SK-N-SH (cell line): ENCODE data around the gene SKP2. TPM values are rescaled to one million over a fixed set of nuclear protein-coding genes. Genes with fewer than 3 reads are reported as not detected.

Experiments
- CTCF ChIA-PET: fragments of 300-600, 350-600 bp; formaldehyde crosslinking; extraction: SDS; loops from one replicate; lab custom pipeline; 2021; lab: Yijun Ruan, JAX
- POLR2A ChIA-PET: fragments of 350-600 bp; sonication (Branson Sonifier 250); formaldehyde crosslinking; extraction: SDS; loops from one replicate; lab custom pipeline; 2020; ENCODE audit warnings: antibody characterized with exemption, inconsistent platforms; lab: Yijun Ruan, JAX
- DNase-seq: peaks from one replicate; pipeline ENCODE4 v3.0.0; 2012
- H2AFZ ChIP-seq: fragments of 200-600 bp; sonication (generic); 2 replicates; pipeline ENCODE4 v1.8.1; 2016; ENCODE audit warnings: antibody characterized with exemption, mild to moderate bottlenecking, low read depth
- H3F3A ChIP-seq: fragments of 200-600 bp; sonication (generic); replicated peaks from 2 replicates; pipeline ENCODE3; 2016; ENCODE audit warnings: antibody characterized with exemption, mild to moderate bottlenecking; ENCODE audit not compliant: insufficient read depth
- H3K27ac ChIP-seq, 2 experiments: fragments of 200-500 bp in 1 of 2; fragments of 200-600 bp in 1 of 2; sonication (Bioruptor generic) in 1 of 2; sonication (generic), shearing (Covaris generic) in 1 of 2; 2 replicates each; pipeline versions ENCODE4 v1.5.1 to v1.6.1; 2014 to 2016; ENCODE audit warnings: low read depth in 2 of 2, inconsistent platforms in 1 of 2, low read length in 1 of 2, mild to moderate bottlenecking in 1 of 2, mixed read lengths in 1 of 2
- H3K27me3 ChIP-seq: fragments of 200-600 bp; sonication (generic), shearing (Covaris generic); 2 replicates; pipeline ENCODE4 v1.6.1; 2016; ENCODE audit warnings: mixed run types; ENCODE audit not compliant: insufficient read depth
- H3K36me3 ChIP-seq, 2 experiments: fragments of 200-500 bp in 1 of 2; fragments of 200-600 bp in 1 of 2; sonication (Bioruptor generic) in 1 of 2; sonication (generic) in 1 of 2; replicated peaks in 1 of 2; 2 replicates each; pipeline versions ENCODE3 to v1.5.1; 2014 to 2016; ENCODE audit warnings: low read length in 1 of 2, mild to moderate bottlenecking in 1 of 2; ENCODE audit not compliant: insufficient read depth in 2 of 2, control insufficient read depth in 1 of 2
- H3K4me1 ChIP-seq, 2 experiments: fragments of 200-500 bp in 1 of 2; fragments of 200-600 bp in 1 of 2; sonication (Bioruptor generic) in 1 of 2; sonication (generic), shearing (Covaris generic) in 1 of 2; 2 replicates each; pipeline versions ENCODE4 v1.5.1 to v1.6.1; 2014 to 2016; ENCODE audit warnings: low read depth in 1 of 2, low read length in 1 of 2, mixed run types in 1 of 2; ENCODE audit not compliant: insufficient read depth in 2 of 2, control insufficient read depth in 1 of 2
- H3K4me2 ChIP-seq: fragments of 200-600 bp; sonication (generic), shearing (Covaris generic); 2 replicates; pipeline ENCODE4 v1.6.1; 2017; ENCODE audit warnings: mixed run types
- H3K4me3 ChIP-seq, 2 experiments: fragments of 200-500 bp in 1 of 2; fragments of 200-600 bp in 1 of 2; sonication (Bioruptor generic) in 1 of 2; sonication (generic), shearing (Covaris generic) in 1 of 2; 2 replicates each; pipeline versions ENCODE4 v1.5.1 to v1.8.1; 2014 to 2016; ENCODE audit warnings: low read depth in 2 of 2, inconsistent platforms in 1 of 2, low read length in 1 of 2, mild to moderate bottlenecking in 1 of 2, mixed read lengths in 1 of 2, moderate library complexity in 1 of 2
- H3K79me2 ChIP-seq: fragments of 200-600 bp; sonication (generic); 2 replicates; pipeline ENCODE4 v1.8.1; 2017; ENCODE audit warnings: mild to moderate bottlenecking; ENCODE audit not compliant: insufficient read depth
- H3K9ac ChIP-seq: fragments of 200-600 bp; sonication (generic); 2 replicates; pipeline ENCODE4 v1.6.1; 2017; ENCODE audit warnings: mixed run types
- H3K9me2 ChIP-seq: fragments of 200-600 bp; sonication (generic); 2 replicates; pipeline ENCODE4 v1.6.1; 2017; ENCODE audit warnings: mixed run types
- H3K9me3 ChIP-seq: fragments of 200-600 bp; sonication (generic); 2 replicates; pipeline ENCODE4 v1.6.1; 2017; ENCODE audit warnings: mixed run types, mild to moderate bottlenecking, moderate library complexity
- H4K20me1 ChIP-seq: fragments of 200-600 bp; sonication (generic); 2 replicates; pipeline ENCODE4 v1.6.1; 2017; ENCODE audit warnings: mild to moderate bottlenecking, mixed run types; ENCODE audit not compliant: insufficient read depth
- CHD2 ChIP-seq: fragments of 150-350 bp; IDR thresholded peaks from 2 replicates; pipeline ENCODE4 v1.6.1; 2018; ENCODE audit warnings: low read length; ENCODE audit not compliant: partially characterized antibody
- CTCF ChIP-seq: fragments of 200-600 bp; sonication (generic); IDR thresholded peaks from 2 replicates; pipeline ENCODE4 v1.6.1; 2017; ENCODE audit warnings: antibody characterized with exemption, mild to moderate bottlenecking, moderate library complexity
- FOSL2 ChIP-seq: IDR thresholded peaks from 2 replicates; pipeline ENCODE4 v1.4.0; 2012; ENCODE audit warnings: low read depth, mild to moderate bottlenecking, moderate library complexity, borderline replicate concordance
- FOXJ3 ChIP-seq: sonication (generic); formaldehyde crosslinking; IDR thresholded peaks from 2 replicates; pipeline ENCODE4 v1.5.1; 2020; ENCODE audit warnings: mild to moderate bottlenecking, missing genetic modification reagents
- FOXM1 ChIP-seq: IDR thresholded peaks from 2 replicates; pipeline ENCODE4 v1.4.0; 2012; ENCODE audit warnings: low read depth, mild to moderate bottlenecking
- MEF2A ChIP-seq: IDR thresholded peaks from 2 replicates; pipeline ENCODE4 v1.4.0; 2012; ENCODE audit warnings: low read depth, borderline replicate concordance
- MXI1 ChIP-seq: IDR thresholded peaks from 2 replicates; pipeline ENCODE4 v1.6.1; 2012; ENCODE audit warnings: mild to moderate bottlenecking, low read depth, low read length, improper control_type of control experiment
- NRF1 ChIP-seq: IDR thresholded peaks from 2 replicates; pipeline ENCODE4 v1.6.1; 2012; ENCODE audit warnings: low read depth, mild to moderate bottlenecking, low read length
- PBX3 ChIP-seq: IDR thresholded peaks from 2 replicates; pipeline ENCODE4; 2012
- POLR2AphosphoS5 ChIP-seq: IDR thresholded peaks from 2 replicates; pipeline ENCODE4 v1.6.1; 2012; ENCODE audit warnings: low read depth, low read length
- REST ChIP-seq: IDR thresholded peaks from 2 replicates; pipeline ENCODE4 v1.6.1; 2012; ENCODE audit warnings: mild to moderate bottlenecking, low read depth, low read length, moderate library complexity
- RFX5 ChIP-seq: IDR thresholded peaks from 2 replicates; pipeline ENCODE4 v1.6.1; 2012; ENCODE audit warnings: mild to moderate bottlenecking, improper control_type of control experiment, low read length
- RXRA ChIP-seq: IDR thresholded peaks from 2 replicates; pipeline ENCODE4 v1.4.0; 2012; ENCODE audit warnings: low read depth, mild to moderate bottlenecking, borderline replicate concordance
- SMC3 ChIP-seq: IDR thresholded peaks from 2 replicates; pipeline ENCODE4 v1.6.1; 2012; ENCODE audit warnings: low read depth, low read length, improper control_type of control experiment
- TCF12 ChIP-seq: IDR thresholded peaks from 2 replicates; pipeline ENCODE4 v1.4.0; 2012
- TEAD4 ChIP-seq: IDR thresholded peaks from 2 replicates; pipeline ENCODE4 v1.4.0; 2012; ENCODE audit warnings: mild to moderate bottlenecking, borderline replicate concordance; ENCODE audit not compliant: insufficient read depth
- USF2 ChIP-seq: fragments of 150-350 bp; IDR thresholded peaks from 2 replicates; pipeline ENCODE4 v1.6.1; 2017; ENCODE audit warnings: antibody characterized with exemption, low read length, low read depth, borderline replicate concordance
- YY1 ChIP-seq: IDR thresholded peaks from 2 replicates; pipeline ENCODE4 v1.4.0; 2012; ENCODE audit warnings: low read depth, mild to moderate bottlenecking
- WGBS: methylation state at CpG from one replicate; pipeline ENCODE4 v1.1.6; 2017; ENCODE audit warnings: low lambda C conversion rate; 5-methylcytosine and 5-hydroxymethylcytosine counted together
- polyA plus RNA-seq, 3 experiments: library from polyadenylated mRNA; depleted of rRNA; stranded (reverse); fragments of >200 nt; gene quantifications; 2 replicates each; pipeline ENCODE4 v1.2.3, GENCODE V29; 2012

The SKP2 gene
- polyA plus RNA-seq, 1 of the 3 experiments (the other 2 are of a cell fraction) = 12.4 TPM

DNA sequence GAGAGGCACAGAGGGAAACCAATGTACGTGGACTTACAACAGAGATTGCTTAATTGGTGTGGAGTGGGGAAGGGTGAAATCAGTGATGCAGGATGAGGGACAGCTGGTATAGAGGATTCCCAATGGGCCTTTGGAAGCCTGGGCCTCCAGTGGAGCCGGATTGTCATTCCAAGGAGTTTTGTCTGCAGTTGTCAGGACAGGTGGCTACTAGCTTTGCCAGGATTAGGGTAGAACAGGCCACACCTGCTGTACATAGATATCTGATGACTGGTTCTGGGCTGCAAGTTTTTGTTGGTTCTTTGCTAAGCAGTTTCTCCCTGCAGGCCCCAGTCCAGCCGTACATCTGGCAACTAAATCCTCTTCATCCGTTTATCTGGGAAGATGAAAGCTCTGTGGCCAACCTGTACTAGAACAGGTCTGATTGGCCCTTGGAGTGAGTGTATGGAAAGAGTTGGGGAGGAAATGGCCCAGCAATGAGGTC is 4.2 kb downstream of the SKP2 start:
- Histone ChIP-seq H3K9ac (no peak overlapping the region), H3K9me3 (no peaks in the 10 kb centered on the region), H3K4me1 (peaks cover 42 to 66% of the 10 kb centered on the region in 2 experiments), H4K20me1 (no peaks in the 10 kb centered on the region), H3K4me2 (no peak overlapping the region), H2AFZ (no peak overlapping the region), H3K36me3 (peaks cover 36 to 48% of the 10 kb centered on the region in 2 experiments), H3K27me3 (no peaks in the 10 kb centered on the region), H3K9me2 (no peaks in the 10 kb centered on the region), H3K27ac (peak overlapping the region in 1 of 2 experiments; percentile 99; a peak in 3 of 4 replicates), H3K79me2 (peaks cover 71% of the 10 kb centered on the region), H3K4me3 (no peak overlapping the region), H3F3A (no peaks in the 10 kb centered on the region)
- 63% methylated on average over 3 of the region's 4 CpGs for WGBS
- DNase-seq = no peak
- POLR2A ChIA-PET = no interaction called here
- CTCF ChIA-PET = interaction anchor here (1.0 to 2.1 kb wide), 3 partner anchors 10 to 85 kb away, joined by 3 to 7 read pairs (median 4); partner anchors contain the start of gene NADK2
- no peak for TF ChIP-seq TCF12
- TF ChIP-seq MXI1 = no peak
- TF ChIP-seq NRF1 = no peak
- TF ChIP-seq RFX5 = no peak
- TF ChIP-seq CHD2 = no peak
- no peak for TF ChIP-seq SMC3
- TF ChIP-seq PBX3 = no peak
- no peak for TF ChIP-seq POLR2AphosphoS5
- TF ChIP-seq FOXM1 = no peak
- no peak for TF ChIP-seq RXRA
- TF ChIP-seq TEAD4 = no peak
- TF ChIP-seq YY1 = no peak
- no peak for TF ChIP-seq CTCF
- no peak for TF ChIP-seq REST
- TF ChIP-seq FOXJ3 (CRISPR knock-in tag) = no peak
- no peak for TF ChIP-seq MEF2A
- TF ChIP-seq USF2 = no peak
- no peak for TF ChIP-seq FOSL2
